NCI-H748 (cell line): Measurements from ENCODE around the gene CCDC9B.
A peak's percentile ranks its signal among the peaks of the same experiment; 100 is the strongest.

ENCODE experiments used
- DNase-seq: peaks from one replicate; lab custom pipeline; 2025; ENCODE audit not compliant: unreplicated experiment; lab: John Stamatoyannopoulos, UW

The CCDC9B gene

DNA sequence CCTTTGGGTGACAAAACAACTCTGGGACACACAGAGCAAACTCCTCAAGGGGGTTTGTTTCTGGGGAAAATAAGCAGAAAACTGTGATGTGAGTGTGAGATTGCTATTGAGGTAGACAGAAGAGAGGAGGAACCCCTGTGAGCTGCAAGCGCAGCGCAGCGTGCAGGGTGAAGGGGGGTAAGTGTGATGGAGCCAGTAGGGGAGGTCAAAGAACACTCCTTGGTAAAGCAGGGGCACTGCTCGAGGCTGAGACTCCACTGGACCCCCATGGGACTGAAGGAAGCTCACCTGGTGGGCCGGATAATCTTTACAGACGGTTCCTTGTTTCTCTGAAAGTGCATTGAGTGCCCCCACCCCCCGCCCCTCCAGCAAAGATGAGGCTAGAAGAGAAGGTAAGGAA lies 9.7 kb downstream of the CCDC9B start:
- no peak for DNase-seq

DNA sequence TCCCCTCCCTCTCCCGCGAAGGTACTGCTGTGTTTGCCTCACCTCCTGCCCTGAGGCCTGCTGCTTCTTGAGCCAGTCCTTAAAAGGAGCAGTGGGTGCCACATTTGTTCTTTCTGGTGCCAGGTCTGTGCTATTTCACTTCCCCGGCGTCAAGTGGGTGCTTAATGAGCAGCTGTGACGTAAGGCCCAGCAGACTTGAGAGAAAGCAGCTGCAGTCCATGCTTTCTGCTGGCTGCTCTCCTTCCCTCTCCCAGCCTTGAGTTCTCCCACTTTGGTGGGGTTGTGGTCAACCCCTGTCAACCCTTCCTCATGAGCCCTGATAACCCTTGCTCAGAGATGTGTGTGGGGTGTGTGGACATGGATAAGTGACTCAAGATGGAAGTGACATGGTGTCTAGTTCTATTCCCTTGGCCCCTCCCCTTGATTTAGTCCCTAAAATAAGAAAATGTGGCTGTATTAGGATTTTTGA lies 10.3 kb downstream of the CCDC9B start:
- no peak for DNase-seq

DNA sequence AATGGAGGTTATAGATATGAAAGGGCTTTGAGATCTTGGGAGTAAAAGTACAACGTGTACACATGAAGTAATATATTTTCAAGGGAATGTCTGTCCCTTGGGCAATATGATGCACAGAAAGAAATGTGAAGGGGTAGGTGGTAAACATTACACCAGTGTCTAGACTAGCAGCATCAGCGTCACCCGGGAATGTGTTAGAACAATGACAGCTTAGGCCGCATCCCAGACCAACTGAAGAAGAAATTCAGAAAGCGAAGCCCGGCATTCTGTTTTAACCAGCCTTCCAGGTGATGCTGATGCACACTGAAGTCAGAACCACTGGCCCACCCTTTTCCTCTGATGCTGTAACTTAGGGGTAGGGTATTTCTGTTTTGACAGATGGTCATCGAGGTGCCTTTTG lies 10.9 kb downstream of the CCDC9B start:
- no peak for DNase-seq

DNA sequence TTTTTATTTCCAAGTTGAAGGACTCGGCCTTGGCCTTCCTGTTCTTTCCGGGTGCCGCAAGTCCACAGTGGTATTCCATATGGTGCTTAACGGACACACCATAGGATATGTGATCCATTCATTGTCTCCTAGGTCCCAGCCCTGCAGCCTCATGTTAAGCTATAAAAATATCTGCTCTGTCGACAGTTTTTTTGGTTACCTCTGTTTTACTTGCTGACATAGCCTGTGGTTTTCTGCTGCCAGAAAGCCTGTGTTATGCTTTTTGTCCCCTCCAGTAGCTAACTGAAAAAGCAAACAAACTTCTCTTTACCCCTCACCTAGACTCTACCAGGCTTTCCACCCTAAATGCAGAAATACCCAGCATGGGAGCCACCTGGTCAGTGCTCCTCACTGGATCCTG lies 12.0 kb downstream of the CCDC9B start:
- DNase-seq, result no peak

DNA sequence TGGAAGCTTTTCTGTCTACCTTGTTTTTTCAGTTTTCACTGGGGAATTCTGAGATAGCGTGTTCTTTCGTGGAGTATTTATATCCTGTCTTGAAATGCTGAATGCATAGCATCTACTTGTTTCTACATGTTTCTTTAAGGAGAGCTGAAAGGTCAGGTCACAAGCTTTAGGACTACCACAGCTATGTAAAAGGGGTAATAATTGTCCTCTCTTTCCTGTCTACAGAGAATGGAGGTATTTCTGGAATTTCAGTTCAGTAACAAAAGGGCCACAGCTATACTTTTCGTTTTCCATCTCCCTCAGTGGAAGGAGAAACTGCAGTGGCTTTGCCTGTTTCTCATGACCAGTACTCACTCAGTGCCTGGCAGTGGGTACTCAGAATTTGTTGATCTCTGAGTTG lies 12.6 kb downstream of the CCDC9B start:
- DNase-seq, result no peak

DNA sequence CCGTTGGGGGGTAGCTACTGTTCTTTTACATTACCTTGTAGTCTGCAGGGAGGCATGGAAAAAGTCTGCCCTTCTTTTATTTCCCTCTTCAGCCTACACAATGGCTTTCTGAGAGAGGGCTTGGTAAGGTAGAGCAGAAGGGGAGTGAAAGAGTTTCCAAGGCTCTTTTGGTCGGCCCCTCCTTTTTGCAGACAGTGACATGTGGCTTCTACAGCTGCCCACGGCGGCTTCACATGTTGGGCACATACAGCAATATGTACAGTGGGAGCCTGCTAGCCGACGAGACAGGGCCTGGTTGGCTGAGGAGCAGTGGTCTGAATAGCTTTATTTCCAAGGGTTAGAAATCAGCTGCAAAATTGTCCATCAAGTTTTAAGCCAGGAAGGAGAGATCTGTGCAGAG lies 13.3 kb downstream of the CCDC9B start:
- no peak for DNase-seq

DNA sequence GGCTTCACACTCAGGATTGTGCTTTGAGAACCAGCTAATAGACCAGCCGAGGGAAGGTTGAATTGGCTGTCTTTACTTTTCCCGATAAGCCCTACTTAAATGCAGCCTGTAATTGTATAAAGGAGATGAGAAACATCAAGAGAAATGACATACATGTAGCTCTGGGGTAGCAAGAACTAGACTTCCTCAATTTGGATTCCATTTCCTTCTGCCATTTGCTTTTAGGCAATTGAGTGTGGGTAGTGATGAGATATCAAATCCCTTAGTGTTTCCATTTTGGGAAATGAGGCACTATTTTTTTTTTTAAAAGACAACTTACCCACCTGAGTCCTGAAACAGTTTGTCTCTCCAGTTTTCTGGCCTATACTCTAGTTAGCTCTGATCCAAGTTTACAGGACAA lies 15.0 kb downstream of the CCDC9B start:
- DNase-seq, result no peak

DNA sequence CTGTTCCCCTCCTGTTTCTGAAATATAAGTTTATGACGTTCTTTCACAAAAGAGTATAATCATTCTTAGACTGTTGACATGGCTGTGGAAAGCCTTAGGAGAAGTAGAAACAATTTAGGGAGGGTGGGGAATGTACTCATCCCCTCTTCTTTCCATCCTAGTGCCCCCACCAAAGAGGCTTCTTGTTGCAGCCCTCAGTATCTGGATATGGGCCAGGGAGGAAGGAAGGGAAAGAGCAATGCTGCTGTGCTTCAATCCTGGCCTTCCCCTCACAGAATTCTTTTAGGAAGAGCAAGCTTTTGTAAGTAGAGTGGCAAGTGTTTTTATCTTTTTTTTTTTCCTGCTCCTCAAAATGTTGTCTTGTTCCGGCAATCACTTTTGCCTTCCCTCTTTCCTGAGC lies 15.6 kb downstream of the CCDC9B start:
- DNase-seq, result no peak

DNA sequence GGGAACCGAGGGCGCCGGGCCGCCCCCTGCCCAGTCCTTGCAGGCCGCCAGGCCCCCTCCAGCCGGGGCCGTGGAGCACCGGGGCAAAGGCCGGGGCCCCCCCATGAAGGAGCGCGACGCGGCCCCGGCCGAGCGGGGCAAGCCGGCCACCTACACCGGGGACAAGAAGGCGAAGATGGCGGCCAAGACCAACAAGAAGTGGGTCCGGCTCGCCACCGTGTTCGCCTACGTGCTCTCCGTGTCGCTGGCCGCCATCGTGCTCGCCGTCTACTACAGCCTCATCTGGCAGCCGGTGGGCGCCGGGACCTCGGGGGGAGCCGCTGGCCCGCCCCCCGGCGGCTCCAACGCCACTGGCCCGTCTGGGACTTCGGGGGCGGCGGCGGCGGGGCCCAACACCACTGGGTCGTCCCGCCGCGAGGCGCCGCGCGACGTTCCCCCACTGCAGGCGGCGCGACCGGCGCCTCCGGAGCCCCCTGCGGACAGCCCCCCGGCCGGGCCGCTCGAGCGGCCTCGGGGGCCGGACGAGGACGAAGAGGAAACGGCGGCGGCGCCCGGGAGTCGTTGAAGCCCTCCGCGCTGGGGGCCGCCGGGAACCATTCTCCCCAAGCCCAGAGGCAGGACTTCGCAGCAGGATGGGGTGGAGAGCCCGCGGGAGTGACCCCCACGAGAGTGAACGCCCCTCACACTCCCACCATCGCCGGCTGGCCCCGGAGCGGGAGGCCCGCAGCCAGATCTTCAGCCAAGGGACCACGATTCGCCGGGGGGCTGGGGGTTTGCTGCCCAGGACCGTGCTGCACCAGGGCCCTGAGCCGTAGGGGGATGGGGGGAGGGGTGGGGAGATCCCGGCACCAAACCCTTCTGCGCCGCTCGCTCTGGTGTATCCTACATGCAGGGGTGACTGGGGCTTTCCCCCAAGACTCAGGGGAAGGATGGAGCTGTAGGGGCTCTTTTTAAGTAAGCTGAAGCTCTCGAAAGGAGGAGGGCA lies 16.5 kb downstream of the CCDC9B start:
- peak; percentile 33 for DNase-seq

DNA sequence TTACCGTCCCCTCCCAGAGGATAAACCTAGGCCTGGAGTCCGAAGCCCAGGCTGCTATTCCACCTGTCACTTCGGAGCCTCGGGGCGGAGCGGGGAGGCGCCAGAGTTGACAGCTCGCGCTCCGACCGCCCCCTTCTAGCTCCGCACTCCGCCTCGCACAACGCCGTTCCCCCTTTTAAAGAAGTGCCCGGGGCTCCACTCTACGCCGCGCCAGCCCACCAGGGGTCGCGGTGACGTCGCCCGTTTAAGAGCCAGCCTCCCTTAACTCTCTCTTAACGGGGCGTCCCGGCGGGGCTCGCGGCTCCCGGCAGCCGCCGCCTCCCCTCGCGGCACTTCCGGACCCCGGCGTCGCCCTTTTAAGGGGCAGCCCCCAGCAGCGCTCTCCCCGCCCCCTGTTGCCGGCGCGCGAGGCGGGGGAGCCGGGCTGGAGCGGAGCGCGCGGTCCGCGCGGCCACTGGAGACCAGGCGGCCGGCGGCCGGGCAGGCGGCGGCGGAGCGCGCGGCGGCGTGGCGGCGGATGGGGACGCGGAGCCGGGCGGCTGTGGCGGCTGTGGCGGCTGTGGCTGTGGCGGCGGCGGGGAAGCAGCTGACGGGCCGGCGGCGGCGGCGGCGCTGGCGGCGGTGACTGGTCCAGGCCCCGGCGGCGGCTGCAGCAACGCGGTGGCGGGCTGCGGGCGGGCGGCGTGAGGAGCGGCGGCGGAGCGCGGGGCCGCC lies 17.3 kb downstream of the CCDC9B start, which contains the start of gene INAFM2:
Gene INAFM2 (plus strand): TSS at position 454 of the 714 bp plus-strand sequence. CDS start 364 bp downstream, outside the sequence.
- DNase-seq, result peak; percentile 92

DNA sequence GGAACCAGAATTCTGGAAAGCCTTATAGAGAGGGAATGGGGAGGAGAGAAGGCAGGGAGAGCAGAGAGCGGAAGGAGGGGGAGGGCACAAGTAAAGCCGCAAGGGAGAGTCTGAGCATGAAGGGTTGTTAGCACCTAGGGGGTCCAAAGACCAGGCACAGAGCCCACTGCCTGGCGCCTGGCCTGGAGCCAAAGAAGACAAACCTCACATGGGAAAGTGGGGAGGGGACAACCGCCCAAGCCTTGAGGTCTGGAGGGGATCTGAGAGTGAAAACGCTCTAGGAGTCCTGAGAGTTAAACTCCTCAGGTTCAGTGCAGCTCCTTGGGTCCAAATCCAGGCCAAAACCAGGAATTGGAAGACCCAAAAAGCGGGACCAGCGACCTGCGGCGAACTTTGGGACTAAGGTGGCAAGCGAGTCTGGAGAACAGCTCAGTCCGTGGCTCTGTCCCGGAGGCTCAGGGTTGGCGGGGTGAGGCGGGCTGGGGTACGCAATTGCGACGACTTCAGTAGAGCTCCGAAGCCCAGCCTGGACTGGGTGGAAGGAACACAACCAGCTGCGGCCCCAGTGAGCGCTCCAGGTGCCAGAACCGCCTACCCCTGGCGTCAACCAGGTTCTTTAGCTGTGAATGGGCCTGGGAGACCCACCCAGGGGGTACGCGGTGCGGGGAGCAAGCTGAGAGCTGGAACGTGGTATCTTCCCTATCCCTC lies 18.1 kb downstream of the CCDC9B start:
- peak; percentile 14 for DNase-seq

DNA sequence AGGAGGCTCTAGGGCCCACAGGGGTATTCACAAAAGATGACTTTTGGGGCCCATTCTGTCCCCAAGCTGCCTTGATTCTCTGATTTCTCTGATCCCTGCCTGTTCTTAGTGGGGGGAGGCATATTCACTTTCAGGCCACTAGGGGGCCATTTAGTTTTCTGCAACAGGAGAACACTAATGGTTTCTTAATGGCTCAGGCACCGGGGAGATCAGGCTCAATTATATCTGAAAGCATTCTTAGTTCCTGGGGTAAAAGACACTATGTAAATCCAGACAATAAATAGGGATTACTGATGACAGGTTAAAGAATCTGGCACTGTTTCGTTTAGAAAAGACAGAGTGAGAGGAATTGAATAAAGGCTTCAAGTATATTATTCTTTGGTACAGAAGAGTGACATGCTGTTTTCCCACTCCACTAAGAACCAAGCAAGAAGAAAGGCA lies 19.8 kb downstream of the CCDC9B start:
- peak; percentile 76 for DNase-seq

DNA sequence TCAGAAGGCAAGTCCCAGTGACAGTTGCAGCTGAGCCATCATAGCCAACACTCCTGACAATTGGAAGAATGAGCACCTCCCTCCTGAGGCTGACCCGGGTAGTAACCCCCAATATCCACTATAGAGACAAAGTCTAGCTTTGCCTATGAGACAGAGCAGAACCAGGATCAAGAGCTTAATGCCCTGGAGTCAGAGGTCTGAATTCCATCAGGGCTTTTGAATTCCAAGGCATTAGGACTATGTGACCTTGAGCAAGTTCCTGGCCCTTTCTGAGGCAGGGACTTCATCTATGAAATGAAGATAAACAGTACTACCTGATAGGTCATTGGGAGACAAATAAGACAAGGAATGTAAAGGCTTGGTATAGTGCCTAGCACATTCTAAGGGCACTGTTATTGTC lies 20.3 kb downstream of the CCDC9B start:
- DNase-seq, result no peak

DNA sequence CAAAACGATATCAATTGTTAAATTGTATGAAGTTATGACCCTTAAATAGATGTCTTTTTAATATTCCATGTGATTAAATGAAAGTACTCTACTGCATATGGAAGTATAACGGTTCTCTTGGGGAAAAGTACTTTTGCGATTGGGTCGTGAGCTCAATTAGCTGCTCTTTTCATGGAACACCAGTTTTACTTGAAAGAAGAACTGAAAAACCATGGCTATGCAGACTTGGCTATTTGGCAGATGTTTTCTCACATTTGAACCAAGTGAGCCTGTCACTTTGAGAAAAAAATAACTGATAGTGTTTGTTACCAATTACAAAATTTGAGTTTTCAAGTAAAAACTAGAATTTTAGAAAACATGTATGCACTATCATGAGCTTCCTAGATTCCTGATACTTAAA lies 23.2 kb downstream of the CCDC9B start:
- no peak for DNase-seq

DNA sequence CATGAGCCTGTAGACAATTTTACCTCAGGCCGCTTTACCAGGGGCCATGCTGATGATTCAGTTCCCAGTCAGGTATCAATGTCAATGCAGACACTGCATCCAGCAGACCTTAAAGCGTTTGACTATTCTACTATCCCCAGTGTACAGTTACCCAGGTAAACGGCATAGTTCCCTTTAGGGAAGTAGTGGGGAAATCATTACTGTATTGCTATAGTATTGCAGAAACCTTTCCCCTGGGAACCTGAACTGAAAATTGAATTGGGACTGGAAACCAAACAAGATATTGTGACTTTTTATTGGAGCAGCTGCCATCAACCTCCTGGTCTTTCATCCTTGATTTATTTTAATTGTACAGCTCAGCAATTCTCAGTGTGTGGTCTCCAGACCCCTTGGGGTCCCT lies 23.8 kb downstream of the CCDC9B start:
- no peak for DNase-seq

DNA sequence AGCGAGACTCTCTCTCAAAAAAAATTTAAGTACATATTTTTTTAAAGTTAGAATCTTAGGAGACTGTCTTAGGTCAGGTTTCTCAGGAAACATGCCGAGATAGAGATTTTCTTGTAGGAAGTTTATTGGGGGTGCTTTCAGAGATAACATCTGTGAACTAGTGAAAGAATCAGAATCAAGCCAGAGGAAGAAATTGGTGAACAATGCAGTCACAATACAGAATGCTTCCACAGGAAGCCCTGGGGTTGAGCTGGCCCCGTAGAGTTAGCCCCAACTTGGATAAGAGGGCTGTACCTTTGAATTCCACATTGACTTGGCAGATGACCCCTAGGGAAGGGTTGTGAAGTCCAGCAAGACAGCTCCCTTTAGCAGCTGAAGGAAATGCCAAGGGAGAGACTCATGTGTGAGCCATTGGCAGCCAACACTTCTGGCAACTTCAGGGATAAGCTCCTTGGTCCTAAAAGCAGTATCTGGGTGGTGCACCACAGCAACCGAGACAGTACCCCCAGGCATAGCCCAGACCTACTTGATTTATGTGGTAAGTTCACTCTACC lies 25.9 kb downstream of the CCDC9B start:
- DNase-seq, result no peak

DNA sequence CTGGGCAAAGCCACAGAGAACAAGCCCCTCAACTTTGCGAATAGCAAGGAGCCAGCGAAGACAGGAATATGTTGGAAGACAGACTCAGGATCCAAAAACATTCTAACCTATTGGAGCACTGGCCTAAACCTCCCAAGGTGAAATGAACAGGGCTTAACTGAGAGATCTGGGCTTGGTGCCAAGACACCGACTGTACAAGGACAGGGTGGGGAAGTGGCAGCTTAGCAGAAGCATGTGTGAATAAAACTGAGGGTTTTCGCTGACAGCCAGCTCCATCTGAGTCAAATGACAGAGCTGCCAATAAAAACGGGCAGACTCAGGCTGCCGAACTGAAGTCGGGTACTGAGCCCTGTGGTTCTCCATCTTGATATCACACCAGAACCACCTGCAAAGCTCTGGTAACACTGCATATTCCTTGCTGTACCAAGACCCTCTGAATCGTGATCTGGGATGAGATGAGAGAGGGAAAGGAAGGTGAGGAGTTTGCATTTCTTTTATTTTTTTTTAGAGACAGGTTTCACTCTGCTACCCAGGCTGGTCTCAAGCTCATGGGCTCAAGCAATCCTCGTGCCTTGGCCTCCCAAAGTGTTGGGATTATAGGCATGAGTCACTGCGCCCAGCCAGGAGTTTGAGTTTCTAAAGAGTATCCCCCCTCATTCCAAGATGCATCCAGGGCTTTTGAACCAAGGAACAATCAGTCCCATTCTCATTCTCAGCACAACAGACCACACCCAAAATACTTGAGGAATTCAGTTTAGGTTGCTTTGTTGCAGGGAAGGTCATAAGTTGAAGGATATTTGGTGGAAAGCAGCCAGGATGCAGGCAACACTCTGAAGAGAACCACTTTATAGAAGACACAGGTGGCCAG lies 27.0 kb downstream of the CCDC9B start:
- DNase-seq, result peak; percentile 73

DNA sequence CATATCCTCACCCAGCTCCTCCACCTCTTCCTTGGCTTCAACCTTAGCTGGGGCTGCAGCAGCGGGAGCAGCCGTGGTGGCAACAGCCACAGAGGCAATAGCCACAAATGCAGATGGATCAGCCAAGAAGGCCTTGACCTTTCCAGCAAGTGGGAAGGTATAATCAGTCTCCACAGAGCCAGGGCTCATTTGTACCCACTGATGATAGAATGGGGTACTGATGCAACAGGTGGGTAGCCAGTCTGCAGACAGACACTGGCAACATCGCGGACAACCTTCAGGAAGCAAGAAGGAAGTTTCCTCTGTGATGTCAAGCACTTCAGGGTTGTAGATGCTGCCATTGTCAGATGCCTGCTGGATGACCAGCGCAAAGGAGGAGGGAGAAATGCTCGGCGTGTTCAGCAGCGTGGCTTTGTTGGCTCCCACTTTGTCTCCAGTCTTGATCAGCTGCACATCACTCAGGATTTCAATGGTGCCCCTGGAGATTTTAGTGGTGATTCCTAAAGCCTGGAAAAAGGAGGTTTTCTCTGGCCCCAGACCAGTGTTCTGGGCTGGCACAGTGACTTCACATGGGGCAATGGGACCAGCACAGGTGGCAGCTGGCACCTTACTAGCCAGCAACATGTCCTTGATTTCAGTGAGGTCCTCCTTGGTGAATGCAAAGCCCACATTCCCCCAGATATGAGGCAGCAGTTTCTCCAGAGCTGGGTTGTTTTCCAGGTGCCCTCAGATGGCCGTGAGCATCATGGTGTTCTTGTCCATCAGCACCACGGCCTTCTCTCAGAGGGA lies 28.2 kb downstream of the CCDC9B start:
- DNase-seq, result no peak

DNA sequence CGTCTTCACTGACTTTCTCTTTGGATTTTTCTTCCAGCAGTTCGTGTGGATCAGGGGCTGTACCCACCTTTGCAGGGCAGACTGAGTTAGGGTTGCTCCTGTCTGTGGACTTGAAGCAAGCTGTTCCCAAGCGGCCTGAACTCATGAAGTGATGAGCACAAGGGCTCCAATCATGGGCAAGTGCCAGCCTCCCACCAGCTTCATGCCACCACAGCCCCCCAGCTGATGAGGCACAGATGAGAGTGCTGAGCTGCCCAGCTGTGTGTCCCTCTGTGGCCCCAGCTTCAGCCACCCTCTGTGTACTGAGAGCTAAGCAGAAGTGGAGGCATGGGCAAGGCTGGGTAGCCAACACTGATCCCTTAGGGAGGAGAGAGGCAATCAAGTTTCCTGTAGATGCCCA lies 29.7 kb downstream of the CCDC9B start:
- no peak for DNase-seq
